ENCODE results near the gene LHX4.

Gene LHX4

GRCh38 chr1:180241716-180242544 is 11.9 kb downstream of the LHX4 start:
- DNase-seq (ENCODE audit: low read depth in 1 of 2, low spot score in 1 of 2) = no peak

DNA sequence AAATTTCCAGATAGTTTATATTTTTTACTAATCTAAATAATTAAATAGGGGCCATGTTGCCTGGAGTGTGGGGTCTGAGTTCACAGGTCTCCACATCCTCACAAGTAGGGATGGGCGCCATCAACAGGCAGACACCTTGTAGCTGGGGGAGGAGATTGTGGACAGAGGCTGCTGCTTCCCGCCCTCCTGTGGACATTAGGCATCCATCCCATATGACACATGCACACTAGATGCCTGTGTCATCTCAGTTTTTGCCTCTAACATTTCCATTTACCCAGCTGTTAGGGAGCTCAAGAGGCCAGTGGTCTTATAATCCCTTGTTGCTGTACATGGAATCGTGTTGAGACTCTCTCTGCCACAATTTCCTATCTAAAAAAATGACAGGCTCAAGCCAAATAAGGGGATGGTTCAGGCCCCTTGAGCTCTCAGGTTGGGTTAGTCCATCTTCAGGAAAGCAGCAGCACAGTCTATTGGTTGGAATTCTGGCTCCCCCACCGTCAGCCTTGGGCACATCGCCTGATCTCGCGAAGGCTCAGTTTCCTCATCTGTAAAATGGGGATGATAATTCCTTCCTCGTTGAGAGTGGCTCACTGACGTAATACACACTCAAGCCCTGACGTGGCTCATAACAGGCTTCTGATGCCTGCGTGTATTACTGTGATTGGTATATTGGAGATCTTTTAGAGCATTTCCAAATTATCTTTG is 13.6 kb downstream of the LHX4 start:
- no peak for DNase-seq (ENCODE audit: low read depth in 1 of 2, low spot score in 1 of 2)

DNA sequence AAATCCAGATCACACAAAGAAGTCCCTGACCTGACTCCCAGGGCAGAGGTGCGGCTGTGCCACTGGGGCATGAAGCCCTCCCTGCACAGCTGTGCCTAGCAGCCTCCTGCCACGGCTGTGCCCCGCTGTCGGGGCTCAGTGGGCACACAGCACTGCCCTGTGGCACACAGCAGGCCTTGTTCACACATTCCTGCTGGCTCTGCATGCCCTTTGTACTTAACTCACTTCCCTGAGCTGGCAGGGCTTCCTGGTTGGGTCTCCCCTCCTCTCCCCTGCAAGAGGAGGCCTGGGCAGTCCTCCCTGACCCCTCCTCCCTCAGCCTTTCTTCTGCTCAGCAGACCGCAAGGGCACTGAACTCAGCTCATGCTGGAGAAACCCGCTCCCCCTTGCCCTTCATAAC is 14.8 kb downstream of the LHX4 start:
- DNase-seq (ENCODE audit: low read depth in 1 of 2, low spot score in 1 of 2) = no peak

DNA sequence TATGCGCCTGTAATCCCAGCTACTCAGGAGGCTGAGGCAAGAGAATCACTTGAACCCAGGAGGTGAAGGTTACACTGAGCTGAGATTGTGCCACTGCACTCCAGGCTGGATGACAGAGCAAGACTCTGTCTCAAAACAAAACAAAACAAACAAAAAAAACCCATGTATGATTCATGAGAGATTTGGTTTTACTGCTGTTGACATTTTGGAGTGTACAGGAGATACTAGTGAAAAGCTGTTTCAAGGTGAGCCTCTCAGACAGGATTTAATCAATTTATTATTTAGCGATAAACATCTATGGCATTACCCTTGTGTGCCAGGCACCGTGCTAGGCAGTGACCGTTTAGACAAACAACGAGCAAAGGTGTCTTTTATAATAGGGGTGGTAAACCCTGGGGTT is 16.5 kb downstream of the LHX4 start:
- DNase-seq (ENCODE audit: low read depth in 1 of 2, low spot score in 1 of 2) = no peak

- DNase-seq (ENCODE audit: low read depth in 1 of 2, low spot score in 1 of 2) = no peak
These were observed 17.0 kb downstream of the LHX4 start for GRCh38 chr1:180247061-180247460.

- no peak for DNase-seq (ENCODE audit: low read depth in 1 of 2, low spot score in 1 of 2)
These were observed 17.5 kb downstream of the LHX4 start for GRCh38 chr1:180247580-180247979.

DNA sequence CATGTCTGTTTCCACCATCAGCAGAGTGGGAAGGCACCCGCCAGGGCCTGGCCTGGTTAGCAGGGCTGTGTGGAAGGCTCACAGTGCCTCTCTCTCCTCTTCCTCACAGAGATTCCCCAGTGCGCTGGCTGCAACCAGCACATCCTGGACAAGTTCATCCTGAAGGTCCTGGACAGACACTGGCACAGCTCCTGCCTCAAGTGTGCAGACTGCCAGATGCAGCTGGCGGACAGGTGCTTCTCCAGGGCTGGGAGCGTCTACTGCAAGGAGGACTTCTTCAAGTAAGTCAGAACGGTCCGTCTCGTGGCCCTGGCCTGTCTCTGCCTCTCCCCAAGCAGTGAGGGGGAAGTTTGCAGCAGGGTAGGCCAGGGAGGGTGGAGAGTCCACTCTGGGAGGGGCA is 18.1 kb downstream of the LHX4 start:
- no peak for DNase-seq (ENCODE audit: low read depth in 1 of 2, low spot score in 1 of 2)

DNA sequence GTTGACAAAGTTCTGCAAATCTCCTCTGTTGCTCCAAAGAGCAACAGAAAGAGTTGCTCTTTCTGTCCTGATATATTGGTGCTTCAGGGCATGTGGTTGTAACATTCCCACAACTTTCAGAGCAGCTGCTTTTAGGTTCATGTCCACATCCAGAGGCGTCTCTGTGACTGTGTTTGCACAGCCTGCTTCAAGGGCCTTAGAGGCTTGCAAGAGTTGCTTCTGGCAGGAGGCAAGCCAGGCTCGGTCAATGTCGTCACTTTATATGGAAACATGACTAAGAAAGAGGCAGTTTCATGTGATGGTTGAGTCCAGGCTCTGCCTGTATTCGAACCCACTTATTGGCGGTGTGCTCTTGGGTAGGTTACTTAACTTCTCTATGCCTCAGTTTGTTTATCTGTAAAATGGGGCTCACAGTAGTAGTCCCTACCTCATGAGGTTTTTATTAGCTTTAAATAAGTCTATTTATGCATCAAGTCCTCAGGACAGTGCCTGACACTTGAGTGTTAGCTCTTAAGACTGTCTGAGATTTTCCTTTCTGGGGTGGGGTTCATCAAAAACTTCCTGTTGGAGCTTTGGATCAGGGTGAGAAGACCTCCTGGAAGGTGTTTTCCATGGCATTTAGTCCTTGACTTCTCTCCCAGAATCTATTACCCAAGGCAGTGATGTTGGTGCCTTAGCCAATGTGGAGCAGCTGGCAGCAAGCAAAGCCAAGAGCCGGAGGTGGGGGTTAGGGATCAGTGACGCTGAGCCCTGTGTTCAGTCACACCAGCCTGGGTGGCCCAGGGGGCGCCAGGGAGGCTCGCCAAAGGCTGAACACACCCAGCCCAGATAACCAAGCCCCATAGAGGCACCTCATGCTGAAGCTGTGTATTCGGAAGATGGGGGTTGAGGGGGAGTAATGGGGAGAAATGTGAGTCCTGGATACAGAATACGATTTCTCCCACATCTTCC is 18.9 kb downstream of the LHX4 start:
- no peak for DNase-seq (ENCODE audit: low read depth in 1 of 2, low spot score in 1 of 2)

DNA sequence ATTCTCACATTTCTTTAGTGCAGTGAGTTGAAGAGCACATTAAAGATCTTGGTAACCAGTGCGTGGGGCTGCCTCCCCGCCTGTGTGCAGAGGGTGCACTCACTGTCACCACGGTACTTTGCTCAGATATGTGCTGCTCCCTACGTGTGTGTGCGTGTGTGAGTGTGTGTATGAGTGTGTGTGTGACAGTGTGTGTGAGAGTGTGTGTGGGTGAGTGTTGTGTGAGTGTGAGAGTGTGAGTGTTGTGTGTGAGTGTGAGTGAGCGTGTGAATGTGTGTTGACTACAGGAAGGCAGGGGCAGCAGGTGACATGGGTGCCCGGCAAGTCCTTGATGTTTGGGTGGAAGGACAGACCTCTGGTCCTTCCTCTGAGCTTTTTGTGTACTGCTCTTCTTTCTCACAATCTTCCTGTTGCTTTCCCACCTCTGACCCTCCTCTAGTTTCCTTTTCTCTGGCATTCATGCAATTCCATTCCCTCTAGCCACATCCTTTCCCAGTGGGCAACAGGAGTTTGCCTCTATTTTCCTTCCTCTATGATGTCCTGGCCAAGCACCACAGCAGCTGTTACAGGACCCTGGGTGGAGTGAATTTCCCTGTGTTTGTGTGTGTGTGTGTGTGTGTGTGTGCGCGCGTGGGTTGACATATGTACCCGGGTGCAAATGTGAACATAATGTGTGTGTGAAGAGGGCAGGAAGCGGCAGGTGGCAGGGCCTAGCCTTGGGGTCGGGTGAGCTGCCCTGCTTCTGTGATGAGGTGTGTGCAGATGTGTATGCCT is 19.8 kb downstream of the LHX4 start:
- no peak for DNase-seq (ENCODE audit: low read depth in 1 of 2, low spot score in 1 of 2)

DNA sequence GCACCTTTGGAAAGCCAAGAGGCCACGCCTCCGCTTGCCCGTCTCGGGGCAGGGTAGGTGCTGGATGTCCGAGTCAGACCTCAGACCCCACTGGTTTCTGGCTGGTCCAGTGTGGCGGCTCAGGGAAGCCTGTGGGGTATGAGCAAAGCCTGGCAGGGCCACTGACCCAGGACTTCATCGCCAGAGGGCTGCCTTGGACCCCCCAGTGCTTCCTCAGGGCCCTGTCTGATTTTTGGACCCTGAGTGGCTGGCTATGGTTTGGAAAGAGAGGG is 20.4 kb downstream of the LHX4 start:
- DNase-seq (ENCODE audit: low read depth in 1 of 2, low spot score in 1 of 2) = no peak

- DNase-seq (ENCODE audit: low read depth in 1 of 2, low spot score in 1 of 2) = no peak
These were observed 20.9 kb downstream of the LHX4 start for GRCh38 chr1:180250883-180251509.

GRCh38 chr1:180251526-180252305 is 21.7 kb downstream of the LHX4 start:
- DNase-seq (ENCODE audit: low read depth in 1 of 2, low spot score in 1 of 2) = no peak

GRCh38 chr1:180252638-180253536 is 22.8 kb downstream of the LHX4 start:
- peak; percentile 34 to 36 for DNase-seq (ENCODE audit: low read depth in 1 of 2, low spot score in 1 of 2)

DNA sequence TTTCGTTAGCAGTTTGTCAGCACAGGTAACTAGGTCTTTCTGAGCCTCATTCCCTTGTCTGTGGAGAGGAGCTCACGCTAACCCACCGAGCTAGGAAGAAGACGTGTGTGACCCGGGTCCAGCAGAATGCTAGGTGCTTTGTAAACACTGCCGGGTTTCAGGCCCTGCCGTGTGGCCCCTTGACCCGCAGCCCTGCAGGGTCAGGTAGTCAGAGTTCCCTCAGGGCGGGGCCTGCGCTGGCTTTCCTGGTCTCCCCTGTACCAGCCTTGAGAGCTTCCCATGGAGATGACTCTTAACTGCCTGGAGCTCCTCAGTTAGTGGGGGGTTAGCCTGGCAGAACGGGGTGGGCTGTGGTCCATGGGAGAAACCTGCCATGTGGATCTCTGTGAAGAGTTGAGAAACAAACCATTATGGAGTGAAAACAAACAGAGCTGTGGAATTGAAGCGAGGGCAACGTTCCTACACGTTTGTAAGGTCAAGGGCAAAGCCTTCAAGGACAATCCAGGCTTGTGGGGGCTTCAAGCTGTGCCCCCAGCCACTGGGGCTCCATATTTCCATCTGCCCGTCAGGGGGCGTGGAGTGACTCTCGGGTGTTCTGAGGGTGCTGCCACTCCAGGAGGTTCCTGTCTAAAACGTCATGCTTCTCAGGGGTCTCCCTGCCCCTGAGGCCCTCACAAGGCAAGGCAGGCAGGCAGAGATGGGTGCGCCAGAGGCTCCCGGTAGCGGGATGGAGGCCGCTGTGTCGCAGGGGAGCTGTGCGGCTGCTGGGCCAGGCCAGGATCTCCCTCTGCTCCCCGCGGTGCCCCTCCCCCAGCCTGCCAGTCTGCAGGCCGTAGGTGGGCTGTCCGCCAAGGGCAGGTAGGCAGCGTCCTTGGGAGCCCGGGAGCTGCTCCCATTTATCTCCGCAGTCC is 23.8 kb downstream of the LHX4 start:
- DNase-seq (ENCODE audit: low read depth in 1 of 2, low spot score in 1 of 2) = no peak

DNA sequence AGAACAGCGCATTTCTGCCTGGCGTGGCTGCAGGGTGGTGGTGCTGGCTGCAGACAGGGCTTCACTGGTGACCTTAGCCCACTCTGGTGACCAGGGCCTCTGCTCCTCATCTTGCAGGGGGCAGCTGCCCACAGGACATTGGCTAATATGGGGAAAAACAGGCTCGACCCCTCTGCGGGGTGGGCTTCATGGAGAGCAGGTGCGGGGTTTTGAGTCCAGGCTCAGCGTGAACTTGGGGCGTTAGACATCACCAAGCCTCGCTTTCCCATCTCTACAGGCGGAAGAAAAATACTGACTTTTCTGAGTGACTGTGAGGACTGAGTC is 24.4 kb downstream of the LHX4 start:
- DNase-seq (ENCODE audit: low read depth in 1 of 2, low spot score in 1 of 2) = no peak

DNA sequence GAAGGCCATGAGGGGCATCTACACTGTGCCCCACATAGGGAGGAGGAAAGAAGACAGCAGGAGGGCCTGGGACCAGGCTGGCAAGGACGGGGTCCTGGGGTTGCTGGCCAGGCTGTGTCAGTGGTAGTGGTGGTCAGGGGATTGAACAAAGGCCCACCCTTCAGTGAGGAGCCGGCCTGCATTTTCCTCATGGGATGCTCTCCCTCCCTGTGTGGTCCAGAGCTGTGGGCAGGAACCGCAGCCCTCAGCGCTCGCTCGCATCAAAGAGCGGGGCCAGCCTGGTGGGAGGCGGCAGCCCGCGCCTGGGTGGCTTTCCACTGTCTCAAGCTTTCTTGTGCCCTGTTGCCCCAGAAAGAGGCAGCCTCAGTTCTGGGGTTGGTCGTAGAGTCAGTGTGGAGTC is 24.8 kb downstream of the LHX4 start:
- DNase-seq (ENCODE audit: low read depth in 1 of 2, low spot score in 1 of 2) = no peak

DNA sequence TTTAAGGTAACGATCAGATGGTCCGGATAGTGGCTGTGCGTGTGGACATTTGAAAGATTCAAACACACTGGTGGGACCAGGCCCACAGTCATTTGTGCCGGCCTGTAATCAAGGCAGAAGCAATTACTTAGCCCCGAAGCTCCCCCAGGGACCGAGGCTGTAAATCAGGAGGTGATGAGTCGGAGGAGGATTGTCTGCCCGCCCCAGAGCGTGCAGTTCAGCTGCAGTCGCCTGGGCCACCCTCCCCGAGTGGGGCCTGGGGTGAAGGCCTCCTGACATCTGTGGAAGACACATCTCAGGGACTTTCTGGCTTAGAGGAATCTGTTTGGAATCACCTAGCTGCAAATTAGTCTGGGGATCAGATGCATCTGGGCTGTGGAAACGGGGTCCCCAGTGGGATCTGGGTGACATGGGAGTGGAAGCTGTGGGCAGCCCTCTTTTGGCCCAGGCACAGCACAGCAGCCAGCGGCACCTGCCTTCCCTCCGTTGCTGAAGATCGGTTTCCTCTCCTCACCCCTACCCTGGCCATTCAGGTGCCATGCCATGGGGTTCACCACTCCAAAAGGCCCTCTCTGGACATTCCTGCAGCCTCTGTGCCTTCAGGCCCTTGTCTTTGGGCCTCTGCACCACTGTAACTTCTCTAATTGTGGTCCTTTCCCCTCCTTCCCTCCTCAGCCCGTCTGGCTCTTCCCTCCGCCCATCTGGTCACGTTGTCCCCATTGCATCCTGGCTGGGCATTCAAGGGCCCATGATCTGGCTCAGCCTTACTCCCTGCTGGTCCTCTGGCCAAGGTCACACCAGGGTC is 25.7 kb downstream of the LHX4 start:
- no peak for DNase-seq (ENCODE audit: low read depth in 1 of 2, low spot score in 1 of 2)
